ENCODE data around the gene NAA30.

The NAA30 gene

DNA sequence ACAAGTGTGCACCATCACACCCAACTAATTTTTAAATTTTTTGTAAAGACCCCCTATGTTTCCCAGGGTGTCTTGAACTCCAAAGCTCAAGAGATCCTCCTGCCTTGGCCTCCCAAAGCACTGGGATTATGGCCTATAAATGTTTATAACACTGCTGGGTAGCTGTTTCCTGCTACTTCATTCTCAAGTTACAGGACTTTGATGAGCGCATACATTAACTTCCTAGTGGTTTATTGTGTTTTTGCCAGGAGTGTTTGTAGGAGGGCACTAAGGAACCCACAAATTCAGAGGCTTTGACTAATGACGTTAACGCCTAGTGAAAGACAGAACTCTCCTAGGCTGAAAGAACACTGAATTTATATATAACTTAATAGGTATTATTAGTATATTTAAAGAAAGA lies 15.2 kb upstream of the NAA30 start:
- no peaks in the 10 kb centered on the region for H3K9me3 ChIP-seq (ENCODE audit: control insufficient read depth, low read length)
- no peaks in the 10 kb centered on the region for H3K4me1 ChIP-seq
- no peak overlapping the region for H3K4me2 ChIP-seq (ENCODE audit: low read length)
- TF ChIP-seq, protein P1, sequence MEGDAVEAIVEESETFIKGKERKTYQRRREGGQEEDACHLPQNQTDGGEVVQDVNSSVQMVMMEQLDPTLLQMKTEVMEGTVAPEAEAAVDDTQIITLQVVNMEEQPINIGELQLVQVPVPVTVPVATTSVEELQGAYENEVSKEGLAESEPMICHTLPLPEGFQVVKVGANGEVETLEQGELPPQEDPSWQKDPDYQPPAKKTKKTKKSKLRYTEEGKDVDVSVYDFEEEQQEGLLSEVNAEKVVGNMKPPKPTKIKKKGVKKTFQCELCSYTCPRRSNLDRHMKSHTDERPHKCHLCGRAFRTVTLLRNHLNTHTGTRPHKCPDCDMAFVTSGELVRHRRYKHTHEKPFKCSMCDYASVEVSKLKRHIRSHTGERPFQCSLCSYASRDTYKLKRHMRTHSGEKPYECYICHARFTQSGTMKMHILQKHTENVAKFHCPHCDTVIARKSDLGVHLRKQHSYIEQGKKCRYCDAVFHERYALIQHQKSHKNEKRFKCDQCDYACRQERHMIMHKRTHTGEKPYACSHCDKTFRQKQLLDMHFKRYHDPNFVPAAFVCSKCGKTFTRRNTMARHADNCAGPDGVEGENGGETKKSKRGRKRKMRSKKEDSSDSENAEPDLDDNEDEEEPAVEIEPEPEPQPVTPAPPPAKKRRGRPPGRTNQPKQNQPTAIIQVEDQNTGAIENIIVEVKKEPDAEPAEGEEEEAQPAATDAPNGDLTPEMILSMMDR (IDR thresholded peaks at IDR 0.05) = no peak
- no peak overlapping the region for H3K27ac ChIP-seq
- H3K27me3 ChIP-seq (ENCODE audit: control insufficient read depth, insufficient read depth, low read length) = no peaks in the 10 kb centered on the region
- no peaks in the 10 kb centered on the region for H3K79me2 ChIP-seq
- no peak overlapping the region for H2AFZ ChIP-seq
- no peaks in the 10 kb centered on the region for H3K36me3 ChIP-seq (ENCODE audit: control insufficient read depth, insufficient read depth, low read length)
- no peak overlapping the region for H3K9ac ChIP-seq
- H3K4me3 ChIP-seq (ENCODE audit: low read depth, low read length) = no peak overlapping the region

DNA sequence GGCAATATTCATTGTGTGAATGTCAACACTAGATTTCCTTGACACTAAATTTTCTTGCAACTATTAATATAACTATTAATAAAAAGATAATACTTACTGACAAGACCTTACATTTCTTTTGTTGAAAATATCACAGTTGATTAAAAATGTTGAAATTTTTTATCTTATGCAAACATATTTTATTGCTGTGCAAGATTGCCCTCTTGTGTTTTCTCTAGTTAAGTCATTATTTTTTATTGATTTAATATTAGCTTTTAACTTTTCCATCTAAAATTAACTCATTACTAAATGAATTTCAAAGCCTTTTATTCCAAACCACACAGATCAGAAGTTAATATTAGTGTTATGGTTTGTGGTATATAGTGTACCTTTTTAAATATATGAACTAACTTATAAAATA lies 11.7 kb upstream of the NAA30 start:
- Histone ChIP-seq H3K9ac (no peak overlapping the region), H3K27ac (no peak overlapping the region), H3K4me3 (ENCODE audit: low read depth, low read length) (no peak overlapping the region), H3K4me1 (no peaks in the 10 kb centered on the region), H3K36me3 (ENCODE audit: control insufficient read depth, insufficient read depth, low read length) (no peaks in the 10 kb centered on the region), H3K79me2 (no peaks in the 10 kb centered on the region), H3K27me3 (ENCODE audit: control insufficient read depth, insufficient read depth, low read length) (no peaks in the 10 kb centered on the region), H3K9me3 (ENCODE audit: control insufficient read depth, low read length) (no peaks in the 10 kb centered on the region), H2AFZ (no peak overlapping the region), H3K4me2 (ENCODE audit: low read length) (no peak overlapping the region)
- TF ChIP-seq, protein P1 (IDR thresholded peaks at IDR 0.05) = no peak

DNA sequence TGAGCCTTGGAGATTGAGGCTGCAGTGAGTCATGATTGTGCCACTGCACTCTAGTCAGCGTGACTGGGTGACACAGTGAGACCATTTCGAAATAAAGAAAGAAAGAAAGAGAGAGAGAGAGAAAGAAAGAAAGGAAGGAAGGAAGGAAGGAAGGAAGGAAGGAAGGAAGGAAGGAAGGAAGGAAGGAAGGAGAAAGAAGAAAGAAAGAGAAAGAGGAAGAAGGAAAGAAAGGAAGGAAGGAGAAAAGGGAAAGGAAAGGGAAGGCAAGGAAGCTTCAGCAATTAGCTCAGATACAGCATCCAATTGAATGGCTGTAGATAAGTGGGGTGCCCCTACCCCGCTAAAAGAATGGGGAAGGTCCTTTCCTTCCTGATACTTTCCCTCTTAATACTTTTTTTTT lies 9.5 kb upstream of the NAA30 start:
- Histone ChIP-seq H3K9me3 (ENCODE audit: control insufficient read depth, low read length) (no peaks in the 10 kb centered on the region), H3K4me2 (ENCODE audit: low read length) (no peak overlapping the region), H3K27ac (no peak overlapping the region), H3K79me2 (no peaks in the 10 kb centered on the region), H2AFZ (no peak overlapping the region), H3K4me1 (no peaks in the 10 kb centered on the region), H3K36me3 (ENCODE audit: control insufficient read depth, insufficient read depth, low read length) (no peaks in the 10 kb centered on the region), H3K27me3 (ENCODE audit: control insufficient read depth, insufficient read depth, low read length) (no peaks in the 10 kb centered on the region), H3K4me3 (ENCODE audit: low read depth, low read length) (no peak overlapping the region), H3K9ac (no peak overlapping the region)
- TF ChIP-seq, protein P1 (IDR thresholded peaks at IDR 0.05) = no peak

DNA sequence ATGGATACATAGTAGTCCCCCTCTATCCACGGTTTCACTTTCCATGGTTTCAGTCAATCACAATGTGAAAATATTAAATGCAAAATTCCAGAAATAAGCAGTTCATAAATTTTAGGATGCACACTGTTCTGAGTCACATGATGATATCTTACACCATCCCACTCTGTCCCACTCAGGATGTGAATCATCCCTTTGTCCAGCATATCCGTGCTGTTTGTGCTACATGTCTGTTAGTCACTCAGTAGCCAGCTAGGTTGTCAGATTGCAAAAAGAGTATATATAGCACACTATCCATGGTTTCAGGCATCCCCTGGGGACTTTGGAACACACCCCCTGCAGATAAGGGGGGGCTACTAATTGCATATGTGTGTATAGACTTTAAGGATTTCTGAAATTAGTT lies 8.1 kb upstream of the NAA30 start:
- Histone ChIP-seq H2AFZ (no peak overlapping the region), H3K79me2 (no peaks in the 10 kb centered on the region), H3K4me2 (ENCODE audit: low read length) (no peak overlapping the region), H3K36me3 (ENCODE audit: control insufficient read depth, insufficient read depth, low read length) (no peaks in the 10 kb centered on the region), H3K4me3 (ENCODE audit: low read depth, low read length) (no peak overlapping the region), H3K9me3 (ENCODE audit: control insufficient read depth, low read length) (no peaks in the 10 kb centered on the region), H3K4me1 (no peaks in the 10 kb centered on the region), H3K9ac (no peak overlapping the region), H3K27me3 (ENCODE audit: control insufficient read depth, insufficient read depth, low read length) (no peaks in the 10 kb centered on the region), H3K27ac (no peak overlapping the region)
- TF ChIP-seq, protein P1 (IDR thresholded peaks at IDR 0.05) = no peak

DNA sequence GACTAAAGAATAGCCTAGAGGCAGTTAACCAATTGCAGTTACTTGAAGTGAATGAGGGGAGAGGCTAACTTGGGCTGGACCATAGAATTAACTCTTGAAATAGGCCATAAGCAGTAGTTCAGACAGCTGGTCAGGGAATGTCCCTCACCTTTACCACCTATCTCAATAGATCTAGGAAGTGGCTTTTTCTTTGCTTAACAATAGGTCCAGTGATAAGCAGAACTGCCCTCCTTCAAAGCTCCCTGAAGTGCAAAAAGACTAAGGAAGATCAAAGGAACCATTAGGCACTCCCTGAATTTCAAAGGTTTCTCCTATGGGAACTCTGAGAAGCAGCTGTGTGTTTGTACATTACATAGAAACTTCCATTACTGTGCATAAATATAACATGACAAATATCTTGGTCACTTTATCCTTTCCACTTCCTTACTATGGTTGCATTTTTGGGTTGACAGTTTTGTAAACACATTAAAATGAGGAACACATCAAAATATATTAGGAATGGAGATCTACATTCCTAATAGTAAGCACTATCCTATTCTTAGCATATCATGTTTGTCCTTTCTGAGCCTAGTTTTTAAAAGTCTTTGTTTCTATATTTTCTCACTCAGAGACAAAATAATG lies 7.2 kb upstream of the NAA30 start:
- TF ChIP-seq, protein P1 (IDR thresholded peaks at IDR 0.05) = no peak
- no peak overlapping the region for H3K27ac ChIP-seq
- H3K9me3 ChIP-seq (ENCODE audit: control insufficient read depth, low read length) = no peaks in the 10 kb centered on the region
- H3K4me3 ChIP-seq (ENCODE audit: low read depth, low read length) = no peak overlapping the region
- H3K4me2 ChIP-seq (ENCODE audit: low read length) = no peak overlapping the region
- no peaks in the 10 kb centered on the region for H3K79me2 ChIP-seq
- no peaks in the 10 kb centered on the region for H3K27me3 ChIP-seq (ENCODE audit: control insufficient read depth, insufficient read depth, low read length)
- no peaks in the 10 kb centered on the region for H3K36me3 ChIP-seq (ENCODE audit: control insufficient read depth, insufficient read depth, low read length)
- no peaks in the 10 kb centered on the region for H3K4me1 ChIP-seq
- H3K9ac ChIP-seq = no peak overlapping the region
- H2AFZ ChIP-seq = no peak overlapping the region

Data from parathyroid adenoma (tissue), 2 donors.